Smooth muscle cell of the pulmonary artery (primary cell): ENCODE measurements around the gene SLC22A31. TPM values are rescaled to one million over a fixed set of nuclear protein-coding genes. Genes with fewer than 3 reads are reported as not detected.

Experiments
- total RNA-seq: library from RNA; depleted of rRNA; stranded (reverse); fragments of >200 nt; gene quantifications from 2 replicates; pipeline ENCODE4 v1.2.3, GENCODE V29; 2014

The SLC22A31 gene
- 0.20 and 0.50 TPM in 2 replicates for total RNA-seq

GRCh38 chr16:89200124-89200849 lies at the start of gene SLC22A31:
SLC22A31 (minus strand) TSS chr16:89200537; CDS start chr16:89200501, 36 bp downstream.

GRCh38 chr16:89217388-89218191 lies 17.3 kb upstream of the SLC22A31 start, which contains the start of gene ZNF778:
ZNF778 (plus strand) TSS chr16:89217703; CDS start chr16:89221128, 3,425 bp downstream.

GRCh38 chr16:89171216-89172170 lies 28.8 kb downstream of the SLC22A31 start, which contains the start of gene CDH15:
CDH15 (plus strand) TSS chr16:89171748; CDS start chr16:89171832, 84 bp downstream.

Other genes with a start within 250 kb of the SLC22A31 start
- not detected in 2 replicates for gene CBFA2T3, start 223.3 kb downstream of the SLC22A31 start, total RNA-seq
- 19.7 and 25.8 TPM in 2 replicates for gene ACSF3, start 106.7 kb downstream of the SLC22A31 start, total RNA-seq
- gene CDH15, start 28.8 kb downstream of the SLC22A31 start, total RNA-seq: 0.20 and 0.23 TPM in 2 replicates
- 8.2 and 8.9 TPM in 2 replicates for gene ZNF778, start 17.2 kb upstream of the SLC22A31 start, total RNA-seq